DMS153 (cell line): ENCODE measurements around the gene CDK19.
"Not testable (repeated sequence)": the region's sequence is repeated elsewhere in the genome, so short reads cannot be mapped to it uniquely, and the experiment has no call there.

Source experiments
- DNase-seq: peaks from one replicate; lab custom pipeline; 2025; lab: John Stamatoyannopoulos, UW

The CDK19 gene

GRCh38 chr6:110620065-110620464 lies 195.2 kb downstream of the CDK19 start:
- no peak for DNase-seq

- DNase-seq: no peak
Observed at GRCh38 chr6:110619275-110619908, 195.9 kb downstream of the CDK19 start.

DNA sequence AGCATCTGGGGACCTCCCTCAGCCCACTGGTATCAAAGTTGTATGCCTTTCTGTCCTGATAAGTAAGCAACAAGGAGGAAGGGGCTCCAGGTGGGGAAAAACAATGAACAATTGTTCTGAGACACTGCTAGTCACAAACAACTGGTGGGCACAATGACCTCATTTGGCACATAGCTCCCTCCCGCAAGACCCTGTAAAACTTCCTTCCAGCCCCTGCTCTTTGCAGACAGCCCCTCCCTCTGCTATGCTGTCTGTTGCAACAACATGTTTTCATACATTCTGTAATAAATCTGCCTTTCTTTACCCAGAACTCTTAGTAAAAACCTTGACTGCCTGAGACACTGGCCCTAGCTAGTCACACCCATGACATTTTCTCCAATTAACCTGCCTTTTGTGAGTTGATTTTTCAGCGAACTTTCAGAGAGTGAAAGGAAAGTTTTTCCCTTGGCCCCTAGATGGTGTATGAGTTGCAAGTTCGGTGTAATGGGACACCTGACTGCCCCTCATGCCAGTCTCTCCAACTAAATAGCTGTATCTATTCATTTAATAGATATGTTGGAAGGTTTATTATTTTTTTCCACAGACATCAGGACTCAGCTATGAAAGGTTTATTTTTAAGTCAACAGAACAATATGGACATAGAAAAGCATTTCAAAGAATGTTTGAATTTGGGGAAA lies 196.5 kb downstream of the CDK19 start:
- DNase-seq: no peak

GRCh38 chr6:110617057-110617456 lies 198.2 kb downstream of the CDK19 start:
- no peak for DNase-seq

- no peak for DNase-seq
Observed at GRCh38 chr6:110615722-110616121, 199.5 kb downstream of the CDK19 start.

DNA sequence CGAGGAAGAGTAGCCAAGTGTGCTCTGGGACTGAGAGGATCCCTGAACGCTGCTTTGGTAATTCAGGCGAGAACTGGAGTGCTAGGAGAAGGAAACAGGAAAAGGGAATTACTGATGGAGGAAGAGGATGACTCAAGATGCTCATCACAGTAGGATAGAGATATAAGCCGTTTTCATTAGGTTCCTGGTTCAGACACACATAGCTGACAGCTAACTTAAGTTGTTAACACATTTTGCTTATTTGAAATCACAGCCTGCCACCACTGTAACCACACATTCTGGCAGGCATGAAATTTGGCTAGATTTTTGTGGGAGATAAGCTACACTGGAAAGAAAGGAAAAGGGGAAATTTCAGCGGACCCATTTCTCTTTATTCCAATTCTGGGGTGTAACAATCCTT lies 200.7 kb downstream of the CDK19 start:
- DNase-seq: no peak

- no peak for DNase-seq
Observed at GRCh38 chr6:110614106-110614505, 201.2 kb downstream of the CDK19 start.

DNA sequence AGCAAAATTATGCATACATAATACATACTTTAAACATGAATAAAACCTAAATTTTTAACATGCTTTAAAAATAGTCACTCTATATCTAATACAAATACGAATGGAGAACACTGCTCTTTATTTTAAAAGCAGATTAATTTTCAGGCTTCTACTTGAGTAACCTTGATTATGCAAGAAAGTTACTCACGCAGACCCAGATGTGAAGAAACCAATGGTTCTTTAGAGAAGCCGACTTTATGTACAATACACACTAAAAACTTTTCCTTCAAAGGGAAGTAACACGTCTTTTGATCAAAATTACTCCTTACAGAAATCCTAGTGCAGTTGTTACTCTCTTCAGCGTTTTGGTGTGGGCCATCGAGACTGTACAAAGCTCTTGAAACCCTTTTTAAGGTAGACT lies 201.9 kb downstream of the CDK19 start:
- DNase-seq: no peak

- no peak for DNase-seq
Observed at GRCh38 chr6:110612298-110612697, 203.0 kb downstream of the CDK19 start.

GRCh38 chr6:110609101-110609500 lies 206.2 kb downstream of the CDK19 start:
- DNase-seq: no peak

GRCh38 chr6:110608151-110608550 lies 207.1 kb downstream of the CDK19 start:
- DNase-seq: no peak

- no peak for DNase-seq
Observed at GRCh38 chr6:110606151-110606550, 209.1 kb downstream of the CDK19 start.

DNA sequence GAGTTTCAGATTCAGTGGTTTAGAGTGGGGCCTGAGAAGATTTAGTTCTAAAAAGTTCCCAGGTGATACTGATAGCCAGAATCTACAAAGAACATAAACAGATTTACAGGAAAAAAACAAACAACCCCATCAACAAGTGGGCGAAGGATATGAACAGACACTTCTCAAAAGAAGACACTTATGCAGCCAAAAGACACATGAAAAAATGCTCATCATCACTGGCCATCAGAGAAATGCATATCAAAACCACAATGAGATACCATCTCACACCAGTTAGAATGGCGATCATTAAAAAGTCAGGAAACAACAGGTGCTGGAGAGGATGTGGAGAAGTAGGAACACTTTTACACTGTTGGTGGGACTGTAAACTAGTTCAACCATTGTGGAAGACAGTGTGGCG lies 214.6 kb downstream of the CDK19 start:
- DNase-seq: not testable (repeated sequence)

- DNase-seq: no peak
Observed at GRCh38 chr6:110597761-110598160, 217.5 kb downstream of the CDK19 start.

DNA sequence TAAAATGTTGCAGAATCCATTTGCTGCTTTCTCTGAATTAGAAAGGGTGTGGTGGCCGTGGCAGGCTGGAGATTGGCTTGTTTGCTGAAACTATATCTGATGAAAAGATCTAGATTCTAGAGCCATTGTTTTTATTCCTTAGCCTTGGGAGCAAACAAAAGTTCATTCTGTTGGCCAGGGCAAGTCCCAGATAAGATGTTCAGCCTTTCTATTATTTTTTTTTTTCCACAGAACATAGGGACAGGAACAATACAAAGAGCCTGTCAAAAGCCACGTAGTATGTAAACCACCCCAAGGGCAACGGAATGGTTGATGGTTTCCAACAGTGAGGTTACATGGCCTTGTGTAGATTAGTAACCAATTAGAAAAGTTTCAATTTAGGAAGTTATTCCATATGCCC lies 218.9 kb downstream of the CDK19 start:
- DNase-seq: no peak

GRCh38 chr6:110595112-110595511 lies 220.2 kb downstream of the CDK19 start:
- no peak for DNase-seq

DNA sequence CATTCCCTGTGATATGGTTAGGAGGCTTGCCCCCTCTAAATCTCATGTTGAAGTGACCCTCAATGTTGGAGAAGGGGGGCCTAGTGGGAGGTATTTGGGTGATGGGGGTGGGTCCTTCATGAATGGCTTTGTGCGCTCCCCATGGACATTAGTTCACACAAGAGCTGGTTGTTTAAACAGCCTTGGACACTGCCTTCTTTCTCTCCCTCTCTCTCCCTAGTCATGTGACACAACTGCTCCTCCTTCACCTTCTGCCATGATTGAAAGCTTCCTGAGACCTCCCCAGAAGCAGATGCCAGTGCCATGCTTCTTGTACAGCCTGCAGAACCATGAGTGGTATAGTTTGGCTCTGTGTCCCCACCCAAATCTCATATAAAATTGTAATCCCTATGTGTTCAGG lies 221.6 kb downstream of the CDK19 start:
- DNase-seq: no peak

DNA sequence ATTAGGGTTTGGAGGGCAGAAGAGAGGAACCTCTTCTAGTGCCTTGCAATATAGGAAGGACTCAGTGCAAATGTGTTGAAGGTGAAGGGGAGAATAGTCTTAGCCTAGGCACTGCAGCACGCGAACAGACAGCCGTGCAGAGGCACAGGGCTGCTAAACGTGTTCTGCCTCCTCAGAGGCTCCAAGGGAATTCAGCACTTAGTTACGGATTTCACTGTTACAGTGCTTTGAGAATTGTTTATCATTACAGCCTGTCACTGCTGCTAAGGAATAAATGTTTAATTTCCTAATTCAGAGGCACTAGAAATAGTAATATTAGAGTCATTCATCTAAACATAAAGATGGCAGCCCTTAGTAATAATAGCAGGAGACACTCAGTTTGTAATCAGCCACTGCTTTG lies 222.5 kb downstream of the CDK19 start:
- DNase-seq: no peak

DNA sequence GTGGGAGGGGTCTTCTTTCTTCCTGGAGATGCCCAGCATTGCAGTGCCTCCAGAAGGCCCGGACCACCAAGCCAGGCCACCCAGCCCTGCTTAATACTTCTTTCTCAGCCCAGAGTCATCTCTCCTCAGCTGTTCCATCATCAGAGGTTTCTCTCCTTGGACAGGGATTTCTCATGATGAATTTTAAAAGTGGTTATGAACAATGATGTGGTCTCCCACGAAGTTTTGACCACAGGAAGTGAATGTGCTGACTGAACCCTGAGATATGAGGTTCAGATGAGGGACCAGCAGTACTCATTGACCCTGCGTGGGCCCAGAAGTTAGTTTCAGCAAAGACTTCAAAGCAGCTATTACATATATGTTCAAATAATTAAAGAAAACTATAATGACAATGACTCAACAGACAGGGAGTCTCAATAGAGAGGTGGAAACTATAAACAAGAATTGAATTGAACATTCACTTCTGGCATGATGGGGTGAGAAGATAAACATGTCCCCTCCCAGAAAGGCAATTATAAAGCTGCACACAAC lies 224.4 kb downstream of the CDK19 start:
- no peak for DNase-seq

DNA sequence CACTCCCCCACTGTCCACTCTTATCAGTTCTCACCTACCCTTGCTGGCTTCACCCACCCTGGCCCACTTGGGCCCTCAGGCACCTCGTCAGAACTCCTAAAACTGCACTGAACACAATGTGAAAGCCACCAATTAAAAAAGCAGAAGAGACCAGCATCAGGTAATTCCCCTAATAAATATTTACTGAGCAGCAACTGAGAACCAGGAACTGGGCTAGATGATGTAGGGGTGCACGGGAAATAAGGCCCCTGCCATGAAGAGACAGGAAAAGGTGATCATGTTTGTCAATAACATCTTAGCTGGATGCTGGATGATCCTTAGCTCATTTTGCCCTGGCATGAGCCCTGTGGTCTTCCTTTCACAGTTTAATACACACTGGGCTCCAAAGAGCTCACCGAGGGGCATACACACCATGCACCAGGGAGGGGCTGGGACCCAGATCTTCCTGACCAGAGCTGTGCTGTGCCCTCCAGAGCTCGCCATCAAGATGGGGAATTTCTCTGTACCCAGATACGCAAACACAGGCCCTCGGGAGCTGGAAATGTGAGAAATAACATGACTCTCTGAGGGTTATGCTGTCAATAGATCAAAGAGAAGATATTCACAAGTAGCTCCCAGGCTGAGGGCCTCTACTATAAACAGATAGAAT lies 225.3 kb downstream of the CDK19 start:
- DNase-seq: no peak

DNA sequence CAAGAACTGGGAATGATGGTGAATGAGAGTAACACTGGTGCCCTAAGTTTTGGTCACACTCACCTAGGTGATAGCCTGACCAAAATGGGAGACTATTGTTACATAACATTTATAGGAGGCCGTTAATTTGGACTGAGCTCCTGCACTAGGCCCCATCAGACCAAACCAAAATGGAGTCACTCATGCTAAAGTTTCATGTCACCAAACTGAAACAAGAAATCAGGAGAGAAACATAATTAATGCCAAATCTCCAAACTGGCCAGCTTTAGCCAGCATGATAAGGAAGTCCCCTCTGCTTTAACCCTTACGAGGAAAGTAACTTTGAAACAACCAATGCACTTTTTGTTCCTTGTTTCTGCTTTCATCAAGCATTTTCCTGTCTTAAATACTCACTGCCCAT lies 227.9 kb downstream of the CDK19 start:
- no peak for DNase-seq

- DNase-seq: no peak
Observed at GRCh38 chr6:110581679-110582078, 233.6 kb downstream of the CDK19 start.

- not testable (repeated sequence) for DNase-seq
Observed at GRCh38 chr6:110577596-110578167, 237.6 kb downstream of the CDK19 start.
